Cardiac fibroblast (primary cell): ENCODE data around the gene CYB5D1.
A peak's percentile ranks its signal among the peaks of the same experiment; 100 is the strongest.

Experiments used
- DNase-seq, 2 donors: peaks; one replicate each; pipeline versions ENCODE4 v3.0.0 to v3.0.0-alpha.2; 2010; ENCODE audit warnings: low read depth in 2 of 2
- H3K4me3 ChIP-seq, 2 donors: replicated peaks in 1 of 2; 1 replicate in 1 of 2; 2 replicates in 1 of 2; pipeline ENCODE4 v1.5.1; 2011; ENCODE audit warnings: low read depth in 2 of 2, low read length in 2 of 2, mild to moderate bottlenecking in 2 of 2, moderate library complexity in 1 of 2
- TF ChIP-seq, protein P1 (sequence below): IDR thresholded peaks from one replicate; pipeline ENCODE4 v1.5.1; 2011; ENCODE audit warnings: low read depth, mild to moderate bottlenecking, low read length, inconsistent platforms

The CYB5D1 gene

GRCh38 chr17:7878234-7878633, 20.4 kb downstream of the CYB5D1 start:
- no peak overlapping the region for H3K4me3 ChIP-seq
- DNase-seq = no peak
- TF ChIP-seq, protein P1, sequence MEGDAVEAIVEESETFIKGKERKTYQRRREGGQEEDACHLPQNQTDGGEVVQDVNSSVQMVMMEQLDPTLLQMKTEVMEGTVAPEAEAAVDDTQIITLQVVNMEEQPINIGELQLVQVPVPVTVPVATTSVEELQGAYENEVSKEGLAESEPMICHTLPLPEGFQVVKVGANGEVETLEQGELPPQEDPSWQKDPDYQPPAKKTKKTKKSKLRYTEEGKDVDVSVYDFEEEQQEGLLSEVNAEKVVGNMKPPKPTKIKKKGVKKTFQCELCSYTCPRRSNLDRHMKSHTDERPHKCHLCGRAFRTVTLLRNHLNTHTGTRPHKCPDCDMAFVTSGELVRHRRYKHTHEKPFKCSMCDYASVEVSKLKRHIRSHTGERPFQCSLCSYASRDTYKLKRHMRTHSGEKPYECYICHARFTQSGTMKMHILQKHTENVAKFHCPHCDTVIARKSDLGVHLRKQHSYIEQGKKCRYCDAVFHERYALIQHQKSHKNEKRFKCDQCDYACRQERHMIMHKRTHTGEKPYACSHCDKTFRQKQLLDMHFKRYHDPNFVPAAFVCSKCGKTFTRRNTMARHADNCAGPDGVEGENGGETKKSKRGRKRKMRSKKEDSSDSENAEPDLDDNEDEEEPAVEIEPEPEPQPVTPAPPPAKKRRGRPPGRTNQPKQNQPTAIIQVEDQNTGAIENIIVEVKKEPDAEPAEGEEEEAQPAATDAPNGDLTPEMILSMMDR = no peak

DNA sequence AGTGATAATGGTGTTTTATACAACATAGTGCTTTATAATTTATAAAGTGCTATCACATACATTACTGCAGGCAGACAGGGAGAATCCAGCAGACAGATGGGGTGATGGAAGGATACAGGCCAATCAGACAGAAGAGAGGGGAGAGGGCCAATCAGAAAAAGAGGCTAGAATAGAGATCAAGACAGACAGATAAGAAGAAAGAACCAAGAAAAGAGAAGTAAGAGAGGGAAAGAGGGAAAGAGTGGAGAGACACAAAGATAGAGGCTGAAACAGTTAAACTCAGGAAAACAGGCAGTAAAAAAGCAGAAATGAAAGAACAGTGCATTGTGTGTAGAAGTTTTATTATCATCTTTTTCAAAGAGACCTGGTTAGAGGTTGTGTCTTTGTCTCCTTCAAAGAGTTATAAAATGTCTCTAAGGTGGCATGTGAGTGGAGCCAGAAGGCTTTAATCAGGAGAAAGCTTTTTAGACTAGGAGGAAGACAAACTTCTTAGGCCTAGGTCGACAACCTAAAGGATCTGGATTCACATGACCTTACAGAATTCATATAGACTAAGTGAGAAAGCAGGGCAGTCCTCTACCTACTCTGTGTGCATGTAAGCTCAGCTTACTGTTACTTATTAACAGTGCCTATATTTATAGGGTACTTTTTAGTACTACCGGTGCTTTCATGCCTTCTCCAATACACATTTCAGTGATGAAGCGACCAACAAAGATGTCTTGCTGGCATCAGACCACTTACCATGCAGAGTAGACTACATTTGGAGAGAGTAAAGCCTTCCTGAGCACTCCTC, 22.5 kb downstream of the CYB5D1 start:
- H3K4me3 ChIP-seq = no peak overlapping the region
- TF ChIP-seq, protein P1 = no peak
- no peak for DNase-seq

- peak in 1 of 2 donors; percentile 26 for DNase-seq
- TF ChIP-seq, protein P1 = no peak
- H3K4me3 ChIP-seq = no peak overlapping the region
These were observed 23.7 kb downstream of the CYB5D1 start for GRCh38 chr17:7881276-7882054.

GRCh38 chr17:7882068-7882467, 24.3 kb downstream of the CYB5D1 start:
- TF ChIP-seq, protein P1 = no peak
- H3K4me3 ChIP-seq = no peak overlapping the region
- no peak for DNase-seq

- H3K4me3 ChIP-seq = no peak overlapping the region
These were observed 24.8 kb downstream of the CYB5D1 start for GRCh38 chr17:7882629-7883028.

GRCh38 chr17:7883781-7884386, 26.1 kb downstream of the CYB5D1 start:
- H3K4me3 ChIP-seq = peak overlapping the region; percentile 31 to 86
- peak; percentile 42 to 43 for DNase-seq

More at GRCh38 chr17:7882629-7883028, 24.8 kb downstream of the CYB5D1 start:
- DNase-seq = no peak
- TF ChIP-seq, protein P1 = no peak

More at GRCh38 chr17:7883781-7884386, 26.1 kb downstream of the CYB5D1 start:
- TF ChIP-seq, protein P1 = no peak
